LNCaP clone FGC (cell line): ENCODE measurements around the gene ANKRD55.
"Not testable (repeated sequence)": the region's sequence is repeated elsewhere in the genome, so short reads cannot be mapped to it uniquely, and the experiment has no call there.

Source experiments
- DNase-seq: peaks from one replicate; pipeline ENCODE4 v3.0.0-alpha.2; 2011; ENCODE audit warnings: low read depth
- H3K4me3 ChIP-seq: 2 replicates; pipeline ENCODE4 v1.5.1; 2011; ENCODE audit warnings: mild to moderate bottlenecking, low read depth, low read length, control low read depth
- CTCF ChIP-seq: IDR thresholded peaks from 2 replicates; pipeline ENCODE4 v1.5.1; 2012; ENCODE audit warnings: mild to moderate bottlenecking; ENCODE audit not compliant: control insufficient read depth, insufficient read depth; ENCODE audit errors: extremely low read depth

The ANKRD55 gene

DNA sequence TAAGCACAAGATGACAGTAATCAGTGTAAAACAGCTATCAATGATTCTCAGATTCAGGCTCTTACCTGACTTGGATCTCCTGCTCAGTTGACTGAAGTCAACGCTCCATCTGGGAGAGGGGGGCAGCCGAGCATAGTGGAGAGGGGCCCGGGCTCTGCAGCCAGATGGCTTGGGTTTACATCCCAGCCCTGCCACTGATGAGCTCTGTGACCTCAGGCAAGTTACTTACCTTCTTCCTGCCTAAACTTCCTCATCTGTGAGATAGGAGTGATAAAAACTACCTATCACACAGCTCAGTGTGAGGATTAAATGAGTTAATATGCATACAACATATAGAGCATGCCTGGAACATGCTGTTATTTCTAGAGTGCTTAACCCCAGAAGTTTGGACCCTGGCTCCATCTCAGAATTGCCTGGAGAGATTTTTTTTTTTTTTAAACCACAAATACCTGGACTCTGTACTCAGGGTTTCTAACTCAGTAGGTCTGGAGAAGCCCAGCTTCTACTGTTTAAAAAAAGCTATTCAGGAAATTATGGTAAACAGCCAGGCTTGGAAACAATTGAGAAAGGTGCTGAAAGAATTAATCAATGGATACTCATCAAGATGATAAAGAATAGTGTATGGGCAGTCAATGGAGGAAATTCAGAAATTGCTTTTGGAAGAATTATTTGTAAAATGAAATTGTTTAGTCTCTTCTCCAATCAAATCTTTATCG lies 72.2 kb downstream of the ANKRD55 start:
- H3K4me3 ChIP-seq, result no peak overlapping the region
- no peak for DNase-seq
- TF ChIP-seq CTCF, result no peak

DNA sequence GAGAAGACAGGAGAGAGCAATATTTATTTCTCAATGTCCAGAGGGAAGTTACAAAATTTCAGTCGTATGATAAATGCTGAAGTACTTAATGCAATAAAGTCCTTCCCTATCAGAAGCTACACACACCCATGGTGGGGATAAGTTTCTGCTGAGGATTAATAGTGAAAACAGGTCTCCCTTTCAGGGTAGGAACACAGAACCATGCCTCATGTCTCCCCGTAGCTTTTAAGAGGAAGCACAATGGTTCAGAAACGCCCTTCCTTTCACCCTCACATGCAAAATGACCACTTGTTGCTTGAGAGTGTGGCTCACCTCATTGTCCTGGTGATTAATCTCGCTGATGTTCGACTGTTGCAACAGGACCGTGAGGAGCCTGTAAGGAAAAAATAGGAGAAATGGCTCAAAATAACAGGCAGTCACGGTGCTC lies 73.6 kb downstream of the ANKRD55 start:
- no peak for TF ChIP-seq CTCF
- no peak for DNase-seq
- H3K4me3 ChIP-seq, result no peak overlapping the region

- no peak for TF ChIP-seq CTCF
- no peak for DNase-seq
Measured at GRCh38 chr5:56158331-56158960, 74.7 kb downstream of the ANKRD55 start.

GRCh38 chr5:56157191-56157621 lies 75.9 kb downstream of the ANKRD55 start:
- H3K4me3 ChIP-seq, DNase-seq: not testable (repeated sequence)

More at GRCh38 chr5:56158331-56158960, 74.7 kb downstream of the ANKRD55 start:
- H3K4me3 ChIP-seq, result no peak overlapping the region

DNA sequence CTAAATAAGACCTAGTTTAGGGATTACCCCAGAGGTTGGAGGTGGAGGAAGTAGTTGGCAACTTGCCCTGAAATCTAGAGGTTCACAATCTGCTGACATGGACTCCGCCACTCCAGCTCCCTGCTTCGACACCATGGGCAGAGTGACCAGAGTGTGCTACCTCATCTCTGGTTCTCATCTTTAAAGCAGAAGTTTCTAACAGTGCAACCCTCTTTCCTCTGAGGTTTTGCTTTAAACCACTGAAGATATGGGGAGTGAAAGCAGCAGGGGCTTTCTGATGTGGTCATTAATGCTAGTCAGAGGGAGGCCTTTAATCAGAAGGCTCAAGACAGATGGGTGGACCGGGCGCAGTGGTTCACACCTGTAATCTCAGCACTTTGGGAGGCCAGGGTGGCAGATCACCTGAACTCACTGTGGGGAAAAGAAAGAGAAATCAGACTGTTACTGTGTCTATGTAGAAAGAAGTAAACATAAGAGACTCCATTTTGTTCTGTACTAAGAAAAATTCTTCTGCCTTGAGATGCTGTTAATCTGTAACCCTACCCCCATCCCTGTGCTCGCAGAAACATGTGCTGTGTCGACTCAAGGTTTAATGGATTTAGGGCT lies 76.4 kb downstream of the ANKRD55 start:
- H3K4me3 ChIP-seq, DNase-seq: not testable (repeated sequence)

DNA sequence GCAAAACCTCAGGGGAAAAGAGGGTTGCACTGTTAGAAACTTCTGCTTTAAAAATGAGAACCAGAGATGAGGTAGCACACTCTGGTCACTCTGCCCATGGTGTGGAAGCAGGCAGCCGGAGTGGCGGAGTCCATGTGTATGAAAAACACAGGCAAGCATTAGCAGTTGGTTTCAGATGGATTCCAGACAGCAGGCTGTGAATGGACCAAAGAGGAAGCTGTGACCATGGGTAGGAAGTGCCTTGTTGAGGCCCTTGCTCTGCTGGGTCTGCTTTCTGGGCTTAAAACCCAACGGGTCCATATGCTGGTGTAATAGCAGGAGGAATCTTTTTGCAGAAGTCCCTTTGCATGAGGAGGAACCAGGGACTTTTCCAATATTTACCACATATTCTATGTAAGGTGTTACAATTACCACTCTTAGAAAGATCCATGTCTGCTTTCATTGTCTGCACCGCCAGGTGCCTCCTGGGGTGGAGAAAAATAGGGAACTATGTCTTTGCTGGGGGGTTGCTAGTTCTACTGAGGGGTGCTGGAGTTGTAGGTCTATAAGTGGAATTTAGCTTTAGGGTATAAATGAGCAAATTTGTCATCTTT lies 77.0 kb downstream of the ANKRD55 start:
- no peak for TF ChIP-seq CTCF
- H3K4me3 ChIP-seq, result no peak overlapping the region

DNA sequence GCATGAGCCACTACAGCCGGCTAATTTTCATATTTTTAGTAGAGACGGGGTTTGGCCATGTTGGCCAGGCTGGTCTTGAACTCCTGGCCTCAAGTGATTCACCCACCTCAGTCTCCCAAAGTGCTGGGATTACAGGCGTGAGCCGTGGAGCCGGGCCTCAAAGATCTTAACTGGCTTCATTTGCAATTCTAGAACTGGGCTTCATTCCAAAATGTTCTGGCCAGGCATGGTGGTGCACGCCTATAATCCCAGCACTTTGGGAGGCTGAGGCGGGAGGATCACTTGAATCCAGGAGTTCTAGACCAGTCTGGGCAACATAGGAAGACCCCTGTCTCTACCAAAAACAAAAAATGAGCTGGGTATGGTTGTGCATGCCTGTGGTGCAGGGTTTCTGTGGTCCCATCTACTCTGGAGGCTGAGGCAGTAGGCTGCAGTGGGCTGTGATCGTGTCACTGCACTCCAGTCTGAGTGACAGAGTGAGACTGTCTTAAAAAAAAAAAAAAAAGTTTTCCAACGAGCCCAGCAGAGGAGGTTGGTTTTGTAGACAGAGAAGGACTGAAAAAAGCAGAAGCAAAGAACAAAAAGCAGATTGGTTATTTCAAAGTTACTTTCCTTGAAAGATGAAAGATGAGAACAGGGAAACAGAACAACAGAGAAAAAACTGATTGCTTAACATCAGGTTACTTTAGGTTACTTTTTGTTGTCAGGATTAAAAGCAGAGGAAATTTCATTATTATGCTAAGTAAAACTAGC lies 78.2 kb downstream of the ANKRD55 start:
- DNase-seq, result no peak
- no peak overlapping the region for H3K4me3 ChIP-seq
- TF ChIP-seq CTCF, result no peak

More for the DNA sequence above, 77.0 kb downstream of the ANKRD55 start:
- no peak for DNase-seq
